Stimulated activated naive CD4-positive, alpha-beta T cell (primary cell): ENCODE results near the gene LAX1.

ENCODE experiments used
- DNase-seq, 6 experiments: peaks; one replicate each; lab custom pipeline; 2025; lab: John Stamatoyannopoulos, UW

LAX1 gene

DNA sequence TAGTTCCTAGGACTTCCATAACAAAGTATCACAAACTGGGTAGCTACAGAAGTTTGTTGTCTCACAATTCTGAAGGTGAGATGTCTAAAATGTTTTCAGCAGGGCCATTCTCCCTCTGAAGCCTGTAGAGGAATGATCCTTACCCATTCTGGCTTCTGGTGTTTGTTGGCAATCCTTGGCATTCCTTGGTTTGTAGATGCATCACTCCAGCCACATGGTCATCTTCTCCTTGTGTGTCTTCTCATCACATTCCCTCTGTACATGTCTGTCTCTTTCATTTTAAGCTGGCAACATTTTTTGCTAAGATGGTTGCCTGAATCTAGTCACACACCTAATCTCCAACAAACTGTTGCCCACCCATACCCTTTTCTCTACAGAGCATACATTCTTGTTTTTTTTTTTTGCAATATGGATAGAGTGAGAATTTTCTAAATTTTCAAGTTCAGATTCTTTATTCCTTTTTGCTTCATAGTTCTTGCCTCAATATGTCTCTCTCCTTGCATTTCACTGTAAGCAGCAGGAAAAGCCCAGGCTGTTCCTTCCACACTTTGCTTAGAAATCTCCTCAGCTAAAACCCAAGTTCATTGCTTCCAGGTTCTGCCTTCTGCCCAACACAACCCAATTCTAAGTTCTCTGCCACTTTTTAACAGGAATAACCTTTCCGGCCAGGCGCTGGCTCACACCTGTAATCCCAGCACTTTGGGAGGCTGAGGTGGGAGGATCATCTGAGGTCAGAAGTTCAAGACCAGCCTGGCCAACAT, 48.8 kb downstream of the LAX1 start:
- DNase-seq: no peak

GRCh38 chr1:203818399-203818798, 53.4 kb downstream of the LAX1 start:
- no peak for DNase-seq

DNA sequence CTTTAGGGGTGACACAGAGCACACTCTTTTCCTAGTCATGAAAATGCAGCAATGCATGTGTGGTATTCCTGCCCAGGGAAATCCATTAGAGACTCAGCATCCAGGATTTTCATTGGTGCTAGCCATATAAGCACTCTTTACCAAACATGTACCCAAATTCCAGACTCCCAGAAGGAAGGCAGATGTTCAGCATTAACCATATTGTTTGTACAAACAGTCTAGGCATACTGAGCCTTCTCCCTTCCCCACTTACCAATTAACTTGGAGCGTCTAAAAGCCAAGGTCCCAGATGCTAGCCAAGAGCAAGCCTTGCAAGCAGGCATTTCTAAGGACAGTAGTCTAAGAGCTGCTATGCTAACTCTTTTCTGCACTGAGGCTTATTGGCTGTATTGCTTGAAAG, 58.3 kb downstream of the LAX1 start:
- no peak for DNase-seq
